Left colon (tissue), 2 donors: Measurements from ENCODE around the gene ATP1B2. TPM values are rescaled to one million over a fixed set of nuclear protein-coding genes. Genes with fewer than 3 reads are reported as not detected.
"Not testable (repeated sequence)": the region's sequence is repeated elsewhere in the genome, so short reads cannot be mapped to it uniquely, and the experiment has no call there.

Experiments used
- ATAC-seq: fragments of 200-7000 bp; cut with Tn5 transposase; one replicate; pipeline ENCODE4 v1.9.1; 2020; ENCODE audit warnings: mild to moderate bottlenecking, moderate library complexity
- DNase-seq, 2 donors: peaks; one replicate each; pipeline ENCODE4 v3.0.0-alpha.2; 2020
- intact Hi-C, 2 donors: fragments of 100-400 bp; cut with DNase I in 1 of 2; cut with micrococcal nuclease in 1 of 2; formaldehyde crosslinking; loops; one replicate each; pipeline versions ENCODE4 v1.11.2 to v1.14.0; 2022; cut with DNase I, micrococcal nuclease
- total RNA-seq, 2 donors: library from RNA; stranded (reverse); fragmentation: NEBNext Ultra II Directional; extraction: Animal tissue kit (Norgen Biotek cat#: 25700); gene quantifications; one replicate each; pipeline ENCODE4 v1.2.1, GENCODE V29; 2021
- donor health status: DM: no; HTN: no; CAD: no.
- donor health status: DM: yes; HTN: yes; CAD: no.

ATP1B2 gene
- total RNA-seq, 2 donors from 2014 or later: 0.55 to 1.4 TPM

- intact Hi-C loops: loop anchor here in 1 of 2 donors (10.0 kb wide), 1 partner anchor 53 kb away; the partner anchor contains the start of genes TP53 and WRAP53
- ATAC-seq (no peak), DNase-seq (no peak)
Observed at GRCh38 chr17:7631398-7632380, 19.0 kb upstream of the ATP1B2 start.

- peak; percentile 49 for ATAC-seq
- intact Hi-C loops: loop anchor here in 1 of 2 donors (10.0 kb wide), 1 partner anchor 52 kb away; the partner anchor contains the start of genes TP53 and WRAP53
- peak in 1 of 2 donors; percentile 37 for DNase-seq
Observed at GRCh38 chr17:7632492-7632894, 18.2 kb upstream of the ATP1B2 start.

DNA sequence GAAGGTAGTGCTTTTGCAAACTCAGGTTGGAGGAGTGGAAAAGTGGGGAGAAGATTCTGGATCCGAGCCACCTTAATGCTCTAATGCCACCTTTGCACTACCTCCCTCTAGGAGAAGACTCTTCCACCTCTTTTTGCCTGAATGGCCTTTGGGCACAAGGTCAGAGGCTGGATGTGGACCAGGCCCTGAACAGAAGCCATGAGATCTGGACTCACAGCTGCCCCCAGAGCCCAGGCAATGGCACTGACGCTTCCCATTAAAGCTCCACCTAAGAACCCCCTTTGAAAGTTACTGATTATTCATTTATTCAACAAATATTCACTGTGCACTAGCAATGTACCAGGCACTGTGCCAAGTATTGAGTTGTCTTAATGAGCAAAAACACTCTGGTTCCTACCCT is 17.6 kb upstream of the ATP1B2 start:
- no peak for DNase-seq
- intact Hi-C loops: loop anchor here in 1 of 2 donors (10.0 kb wide), 1 partner anchor 52 kb away; the partner anchor contains the start of genes TP53 and WRAP53
- ATAC-seq: no peak

DNA sequence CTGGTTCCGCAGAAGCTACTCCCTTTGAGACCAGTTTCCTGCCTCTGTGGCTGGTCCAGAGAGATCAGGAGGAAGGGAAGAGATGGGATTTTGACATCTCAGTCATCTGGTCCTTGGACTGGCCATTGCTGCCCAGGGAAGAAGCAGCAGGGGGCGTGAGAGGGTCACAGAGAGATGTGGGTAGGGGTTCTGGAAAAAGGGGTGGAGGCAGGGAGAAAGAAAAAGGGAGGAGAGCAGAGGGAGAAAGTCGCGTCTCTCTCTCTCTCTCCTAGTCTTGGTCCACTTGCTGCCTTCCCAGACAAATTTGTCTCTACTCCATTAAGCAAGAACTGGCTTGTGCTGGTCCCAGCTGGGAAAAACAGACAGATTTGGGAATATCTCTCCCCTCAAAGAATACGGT is 16.3 kb upstream of the ATP1B2 start:
- DNase-seq (peak in 1 of 2 donors; percentile 48), ATAC-seq (peak; percentile 45)
- intact Hi-C loops: loop anchor here in 1 of 2 donors (10.0 kb wide), 1 partner anchor 50 kb away; the partner anchor contains the start of genes TP53 and WRAP53

- DNase-seq (no peak), ATAC-seq (no peak)
- intact Hi-C loops: loop anchor here in 1 of 2 donors (10.0 kb wide), 1 partner anchor 49 kb away; the partner anchor contains the start of genes TP53 and WRAP53
Observed at GRCh38 chr17:7636163-7636562, 14.6 kb upstream of the ATP1B2 start.

DNA sequence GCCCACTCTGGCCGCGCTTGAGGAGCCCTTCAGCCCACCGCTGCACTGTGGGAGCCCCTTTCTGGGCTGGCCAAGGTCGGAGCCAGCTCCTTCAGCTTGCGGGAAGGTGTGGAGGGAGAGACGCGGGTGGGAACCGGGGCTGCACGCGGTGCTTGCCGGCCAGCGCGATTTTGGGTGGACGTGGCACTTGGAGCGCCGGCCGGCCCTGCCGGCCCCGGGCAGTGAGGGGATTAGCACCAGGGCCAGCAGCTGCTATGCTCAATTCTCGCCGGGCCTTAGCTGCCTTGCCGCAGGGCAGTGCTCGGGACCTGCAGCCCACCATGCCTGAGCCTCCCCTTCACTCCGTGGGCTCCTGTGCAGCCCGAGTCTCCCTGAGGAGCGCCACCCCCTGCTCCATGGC is 9.9 kb upstream of the ATP1B2 start:
- ATAC-seq (no peak), DNase-seq (no peak)
- intact Hi-C loops: no loop called here

DNA sequence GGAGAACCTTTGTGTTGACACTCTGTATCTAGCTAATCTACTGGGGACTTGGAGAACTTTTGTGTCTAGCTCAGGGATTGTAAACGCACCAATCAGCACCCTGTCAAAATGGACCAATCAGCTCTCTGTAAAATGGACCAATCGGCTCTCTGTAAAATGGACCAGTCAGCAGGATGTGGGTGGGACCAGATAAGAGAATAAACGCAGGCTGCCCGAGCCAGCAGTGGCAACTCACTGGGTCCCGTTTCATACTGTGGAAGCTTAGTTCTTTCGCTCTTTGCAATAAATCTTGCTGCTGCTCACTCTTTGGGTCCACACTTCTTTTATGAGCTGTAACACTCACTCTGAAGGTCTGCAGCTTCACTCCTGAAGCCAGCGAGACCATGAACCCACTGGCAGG is 9.1 kb upstream of the ATP1B2 start:
- intact Hi-C loops, ATAC-seq, DNase-seq: not testable (repeated sequence)

- DNase-seq: no peak
- peak; percentile 34 for ATAC-seq
- intact Hi-C loops: no loop called here
Observed at GRCh38 chr17:7644775-7645174, 6.0 kb upstream of the ATP1B2 start.

GRCh38 chr17:7646457-7646856 is 4.3 kb upstream of the ATP1B2 start:
- ATAC-seq (no peak), DNase-seq (no peak)
- intact Hi-C loops: no loop called here

- intact Hi-C loops: no loop called here
- DNase-seq: no peak
- no peak for ATAC-seq
Observed at GRCh38 chr17:7647018-7647417, 3.7 kb upstream of the ATP1B2 start.

DNA sequence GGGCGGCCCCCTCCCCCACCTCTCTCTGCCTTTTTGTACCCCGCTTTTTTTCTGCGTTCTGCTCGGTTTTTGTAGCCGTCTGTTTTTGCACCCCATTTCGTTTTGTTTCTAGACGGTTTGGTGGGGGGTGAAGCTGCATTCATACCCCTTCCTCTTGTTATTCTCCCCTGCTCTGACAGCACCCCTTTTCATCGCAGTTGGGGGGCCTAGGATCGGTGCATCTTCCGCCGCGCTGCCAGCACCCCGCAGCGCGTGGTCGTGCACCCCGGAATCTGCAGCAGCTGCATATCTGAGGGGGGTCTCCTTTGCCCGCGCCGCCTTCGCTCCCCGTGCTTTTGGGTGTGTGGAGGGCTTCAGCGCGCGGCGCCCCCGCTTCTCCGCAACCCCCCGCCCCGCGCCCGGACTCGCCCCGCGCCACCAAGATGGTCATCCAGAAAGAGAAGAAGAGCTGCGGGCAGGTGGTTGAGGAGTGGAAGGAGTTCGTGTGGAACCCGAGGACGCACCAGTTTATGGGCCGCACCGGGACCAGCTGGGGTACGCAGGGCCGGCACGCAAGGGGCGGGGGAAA is 455 bp downstream of the ATP1B2 start:
- DNase-seq (no peak), ATAC-seq (no peak)
- intact Hi-C loops: no loop called here

DNA sequence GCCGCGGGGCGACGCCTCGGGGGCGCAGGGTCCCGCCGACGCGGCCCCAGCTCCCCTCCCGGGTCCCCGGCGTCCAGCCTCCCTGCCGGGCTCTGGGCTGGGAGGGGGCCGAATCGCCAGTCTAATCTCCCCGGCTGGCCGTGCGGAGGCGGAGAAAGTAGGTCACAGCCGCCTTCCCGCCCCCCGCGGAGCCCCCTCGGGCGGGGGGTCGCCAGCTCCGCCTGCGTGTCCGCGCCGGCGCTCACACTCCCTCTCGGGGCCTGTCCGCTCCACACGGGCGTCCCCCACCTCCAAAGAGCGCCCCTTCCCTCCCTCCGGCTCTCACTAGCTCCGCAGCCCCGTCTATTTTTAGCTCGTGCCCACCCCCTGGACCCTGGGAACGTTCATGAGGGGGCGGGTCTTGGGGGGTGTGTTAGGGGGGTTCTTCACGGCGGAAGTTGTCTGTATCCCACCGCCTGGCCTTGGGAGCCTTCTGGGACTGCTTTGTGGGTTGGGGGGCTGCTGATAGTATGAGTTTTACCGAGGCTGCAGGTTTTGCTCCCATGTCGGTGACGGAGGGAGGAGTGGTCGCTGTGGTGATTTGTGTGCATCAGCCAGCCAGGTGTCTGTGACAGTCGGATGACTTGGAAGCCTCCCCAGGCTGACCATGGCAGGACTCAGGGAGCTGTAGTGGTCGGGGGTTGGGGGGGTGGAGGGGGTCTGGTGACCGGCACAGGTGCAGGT is 1.1 kb downstream of the ATP1B2 start:
- ATAC-seq: no peak
- DNase-seq: no peak
- intact Hi-C loops: no loop called here

GRCh38 chr17:7652388-7653356 is 1.9 kb downstream of the ATP1B2 start:
- ATAC-seq (no peak), DNase-seq (no peak)
- intact Hi-C loops: no loop called here

DNA sequence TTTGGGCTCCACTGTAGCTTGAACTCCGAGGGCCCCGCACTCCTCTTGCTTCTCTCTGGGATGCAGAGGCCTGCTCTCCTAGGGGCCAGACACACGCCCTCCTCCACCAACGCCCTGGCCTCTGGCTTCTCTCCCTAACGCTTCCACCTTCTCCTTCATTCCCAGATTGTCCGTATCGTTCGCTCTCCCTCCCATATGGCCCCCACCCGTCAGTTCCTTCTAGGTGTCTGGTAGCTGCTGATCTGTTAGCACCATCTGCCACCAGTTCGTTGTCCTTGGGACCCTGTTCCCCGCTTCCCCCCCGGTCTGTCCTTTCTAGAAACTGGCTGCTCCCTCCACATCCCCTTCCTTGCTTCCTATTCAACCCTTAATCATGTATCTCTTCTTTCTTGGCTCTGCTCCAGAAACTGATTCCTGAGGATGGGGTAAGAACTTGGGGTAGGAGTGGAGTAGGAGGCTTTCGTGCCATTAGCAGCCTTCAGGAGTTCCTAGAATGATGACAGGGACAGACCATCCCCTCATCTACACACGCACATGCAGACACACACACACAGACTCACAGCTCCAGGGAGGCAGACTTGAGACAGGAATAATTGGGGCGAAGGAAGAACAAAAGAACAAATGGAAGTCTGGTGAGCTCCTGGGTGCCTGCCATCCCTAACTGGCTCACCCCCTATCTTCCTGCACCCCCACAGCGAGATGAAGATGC is 4.3 kb downstream of the ATP1B2 start:
- DNase-seq: no peak

GRCh38 chr17:7655541-7655840 is 4.8 kb downstream of the ATP1B2 start:
- intact Hi-C loops: no loop called here
- DNase-seq (no peak), ATAC-seq (no peak)

More for the DNA sequence above, 4.3 kb downstream of the ATP1B2 start:
- intact Hi-C loops: no loop called here
- ATAC-seq: no peak

- intact Hi-C loops: no loop called here
- DNase-seq (peak; percentile 16 to 31), ATAC-seq (no peak)
Observed at GRCh38 chr17:7656958-7657609, 6.4 kb downstream of the ATP1B2 start.
